ENCODE data around the gene PACRG.

PACRG gene

GRCh38 chr6:162999575-163000285, 272.0 kb downstream of the PACRG start:
- no peak for TF ChIP-seq CTCF (IDR thresholded peaks at IDR 0.05; ENCODE audit: insufficient read depth, low read length, missing control alignments)
- H3K4me3 ChIP-seq (ENCODE audit: low read depth, low read length), result no peak overlapping the region
- DNase-seq (ENCODE audit: low read depth, low spot score), result peak; percentile 56
- CTCF ChIA-PET, result no interaction called here
- POLR2A ChIA-PET, result no interaction called here

GRCh38 chr6:163001330-163001729, 273.6 kb downstream of the PACRG start:
- POLR2A ChIA-PET, result no interaction called here
- DNase-seq (ENCODE audit: low read depth, low spot score), result no peak
- CTCF ChIA-PET, result no interaction called here

GRCh38 chr6:163008186-163008585, 280.4 kb downstream of the PACRG start:
- ChIA-PET POLR2A (no interaction called here), CTCF (interaction anchor here (1.5 kb wide), 1 partner anchor 9 kb away, joined by 5 read pairs; no protein-coding TSS in a partner anchor)
- TF ChIP-seq CTCF (IDR thresholded peaks at IDR 0.05; ENCODE audit: insufficient read depth, low read length, missing control alignments), result no peak
- no peak for DNase-seq (ENCODE audit: low read depth, low spot score)
- no peak overlapping the region for H3K4me3 ChIP-seq (ENCODE audit: low read depth, low read length)

More at GRCh38 chr6:163001330-163001729, 273.6 kb downstream of the PACRG start:
- H3K4me3 ChIP-seq (ENCODE audit: low read depth, low read length), result no peak overlapping the region
- TF ChIP-seq CTCF (IDR thresholded peaks at IDR 0.05; ENCODE audit: insufficient read depth, low read length, missing control alignments), result no peak

- ChIA-PET POLR2A (no interaction called here), CTCF (interaction anchor here (1.5 kb wide), 1 partner anchor 9 kb away, joined by 5 read pairs; no protein-coding TSS in a partner anchor)
- no peak for TF ChIP-seq CTCF (IDR thresholded peaks at IDR 0.05; ENCODE audit: insufficient read depth, low read length, missing control alignments)
- no peak for DNase-seq (ENCODE audit: low read depth, low spot score)
- no peak overlapping the region for H3K4me3 ChIP-seq (ENCODE audit: low read depth, low read length)
Observed at GRCh38 chr6:163008626-163009025, 280.9 kb downstream of the PACRG start.

GRCh38 chr6:163010145-163010544, 282.4 kb downstream of the PACRG start:
- no peak for TF ChIP-seq CTCF (IDR thresholded peaks at IDR 0.05; ENCODE audit: insufficient read depth, low read length, missing control alignments)
- POLR2A ChIA-PET, result no interaction called here
- DNase-seq (ENCODE audit: low read depth, low spot score), result no peak
- H3K4me3 ChIP-seq (ENCODE audit: low read depth, low read length), result no peak overlapping the region
- CTCF ChIA-PET, result no interaction called here

GRCh38 chr6:163014736-163015135, 287.0 kb downstream of the PACRG start:
- H3K4me3 ChIP-seq (ENCODE audit: low read depth, low read length), result no peak overlapping the region
- no peak for DNase-seq (ENCODE audit: low read depth, low spot score)
- TF ChIP-seq CTCF (IDR thresholded peaks at IDR 0.05; ENCODE audit: insufficient read depth, low read length, missing control alignments), result no peak
- CTCF ChIA-PET, result interaction anchor here (0.9 kb wide), 1 partner anchor 35 kb away, joined by 3 read pairs; no protein-coding TSS in a partner anchor
- POLR2A ChIA-PET, result no interaction called here

Measured in AG04449 (cell line).